Transverse colon (tissue), 4 donors: Measurements from ENCODE around the gene STH. TPM values are rescaled to one million over a fixed set of nuclear protein-coding genes. Genes with fewer than 3 reads are reported as not detected.

Source experiments
- DNase-seq: peaks from one replicate; pipeline ENCODE4 v3.0.0-alpha.2; 2019
- H3K27ac ChIP-seq, 4 donors: fragments of 200-600 bp; sonication (generic); 2 replicates each; pipeline ENCODE4 v1.5.1; 2016 to 2018; ENCODE audit warnings: inconsistent platforms in 4 of 4
- H3K27me3 ChIP-seq: fragments of 200-600 bp; sonication (generic); 2 replicates; pipeline ENCODE4 v1.5.1; 2017; ENCODE audit warnings: inconsistent platforms
- H3K36me3 ChIP-seq, 4 donors: fragments of 200-600 bp; sonication (generic); 2 replicates each; pipeline ENCODE4 v1.5.1; 2017 to 2019; ENCODE audit warnings: inconsistent platforms in 4 of 4
- H3K4me1 ChIP-seq, 4 donors: fragments of 200-600 bp; sonication (generic); 2 replicates each; pipeline ENCODE4 v1.5.1; 2017 to 2020; ENCODE audit warnings: inconsistent platforms in 4 of 4
- H3K4me3 ChIP-seq, 4 donors: fragments of 200-600 bp; sonication (generic); 1 replicate in 1 of 4; 2 replicates in 3 of 4; pipeline versions ENCODE4 v1.5.1 to v1.6.1; 2017 to 2019; ENCODE audit warnings: inconsistent platforms in 4 of 4
- H3K9me3 ChIP-seq, 2 donors: fragments of 200-600 bp; sonication (generic); 2 replicates each; pipeline ENCODE4 v1.5.1; 2017 to 2019; ENCODE audit warnings: inconsistent platforms in 2 of 2
- CTCF ChIP-seq, 5 experiments: fragments of 200-600 bp in 3 of 5; fragments of 450-650 bp in 2 of 5; sonication (generic) in 3 of 5; IDR thresholded peaks; 1 replicate in 2 of 5; 2 replicates in 3 of 5; pipeline ENCODE4 v1.5.1; 2016 to 2017; ENCODE audit warnings: antibody characterized with exemption in 5 of 5, inconsistent platforms in 3 of 5, mild to moderate bottlenecking in 2 of 5, moderate library complexity in 1 of 5
- EP300 ChIP-seq: sonication (generic); formaldehyde crosslinking; IDR thresholded peaks from one replicate; pipeline ENCODE4 v1.6.1; 2017; ENCODE audit warnings: antibody characterized with exemption, low read depth
- POLR2A ChIP-seq: fragments of 450-650 bp; IDR thresholded peaks from one replicate; pipeline ENCODE4 v1.6.1; 2016; ENCODE audit warnings: antibody characterized with exemption, mild to moderate bottlenecking, moderate library complexity
- POLR2AphosphoS5 ChIP-seq, 3 donors: sonication (generic); formaldehyde crosslinking; IDR thresholded peaks; one replicate each; pipeline ENCODE4 v1.6.1; 2016; ENCODE audit warnings: antibody characterized with exemption in 3 of 3
- WGBS, 2 donors: methylation state at CpG; one replicate each; pipeline ENCODE4 v1.1.5; 2018; ENCODE audit warnings: low coverage in 1 of 2; 5-methylcytosine and 5-hydroxymethylcytosine counted together
- in situ Hi-C, 4 donors: fragments of 200-750 bp; cut with MboI; loops; one replicate each; pipeline versions ENCODE4 v1.15.0 to v1.15.1; 2017; ENCODE audit warnings: low sequenced_read_pairs in 3 of 4, low pct_ligation_motif_present in 1 of 4, low pct_unique_long_range_greater_than_20kb in 1 of 4
- intact Hi-C: fragments of 100-400 bp; cut with DNase I; formaldehyde crosslinking; loops from one replicate; pipeline ENCODE4 v1.15.1; 2023; ENCODE audit warnings: low total_unique reads
- total RNA-seq, 4 donors: library from RNA; depleted of rRNA; stranded (reverse); fragments of >200 nt; gene quantifications; one replicate each; pipeline ENCODE4 v1.1.0, GENCODE V29; 2016

The STH gene
- total RNA-seq, 4 donors from 2014 or later: not detected

- no peak overlapping the region for H3K27ac ChIP-seq
- no peaks in the 10 kb centered on the region for H3K9me3 ChIP-seq
- 67 to 69% methylated on average over 1 to 3 of the region's 3 CpGs for WGBS, 2 donors
- TF ChIP-seq CTCF (IDR thresholded peaks at IDR 0.05) (no peak), POLR2A (no peak), EP300 (no peak), POLR2AphosphoS5 (IDR thresholded peaks at IDR 0.05) (no peak)
- peaks cover 0 to 16% (median 9%) of the 10 kb centered on the region in 4 donors for H3K36me3 ChIP-seq
- no peak for DNase-seq
- H3K4me3 ChIP-seq: no peak overlapping the region
- in situ Hi-C loops (loop anchor here in 3 of 4 donors (5.0 to 25.0 kb wide), 3 partner anchors 139 to 167 kb away; no protein-coding TSS in a partner anchor), intact Hi-C loops (loop anchor here (5.0 kb wide), 1 partner anchor 147 kb away; the partner anchor contains the start of gene KANSL1)
- no peaks in the 10 kb centered on the region for H3K27me3 ChIP-seq
- peaks cover 0 to 46% (median 34%) of the 10 kb centered on the region in 4 donors for H3K4me1 ChIP-seq
These were observed 46.6 kb downstream of the STH start for GRCh38 chr17:46045639-46046038.

GRCh38 chr17:46046957-46047356 lies 47.9 kb downstream of the STH start:
- H3K9me3 ChIP-seq: no peaks in the 10 kb centered on the region
- TF ChIP-seq POLR2AphosphoS5 (IDR thresholded peaks at IDR 0.05) (no peak), CTCF (IDR thresholded peaks at IDR 0.05) (peak in 1 of 5 experiments; percentile 9)
- in situ Hi-C loops: loop anchor here in 3 of 4 donors (5.0 to 25.0 kb wide), 3 partner anchors 138 to 165 kb away; no protein-coding TSS in a partner anchor
- DNase-seq: no peak
- intact Hi-C loops: loop anchor here (5.0 kb wide), 1 partner anchor 145 kb away; the partner anchor contains the start of gene KANSL1
- 46 to 60% methylated on average over 1 of the region's 1 CpG for WGBS, 2 donors
- peak overlapping the region in 2 of 4 donors; percentile 19 to 30 for H3K27ac ChIP-seq
- H3K4me1 ChIP-seq: peaks cover 0 to 48% (median 37%) of the 10 kb centered on the region in 4 donors
- H3K27me3 ChIP-seq: no peaks in the 10 kb centered on the region
- H3K36me3 ChIP-seq: peaks cover 0 to 16% (median 9%) of the 10 kb centered on the region in 4 donors
- H3K4me3 ChIP-seq: no peak overlapping the region

GRCh38 chr17:46047398-46047797 lies 48.3 kb downstream of the STH start:
- in situ Hi-C loops: loop anchor here in 3 of 4 donors (5.0 to 25.0 kb wide), 3 partner anchors 137 to 165 kb away; no protein-coding TSS in a partner anchor
- H3K27ac ChIP-seq: peak overlapping the region in 2 of 4 donors; percentile 19 to 30

More at GRCh38 chr17:46047398-46047797, 48.3 kb downstream of the STH start:
- no peaks in the 10 kb centered on the region for H3K27me3 ChIP-seq
- peak; percentile 28 for DNase-seq
- TF ChIP-seq EP300: no peak
- TF ChIP-seq POLR2A: no peak
- no peak for TF ChIP-seq CTCF (IDR thresholded peaks at IDR 0.05)
- no peak for TF ChIP-seq POLR2AphosphoS5 (IDR thresholded peaks at IDR 0.05)
- 88 to 100% methylated on average over 1 to 5 of the region's 5 CpGs for WGBS, 2 donors
- intact Hi-C loops: loop anchor here (5.0 kb wide), 1 partner anchor 145 kb away; the partner anchor contains the start of gene KANSL1
- peaks cover 0 to 48% (median 38%) of the 10 kb centered on the region in 4 donors for H3K4me1 ChIP-seq
- no peaks in the 10 kb centered on the region for H3K9me3 ChIP-seq
- H3K36me3 ChIP-seq: peaks cover 0 to 16% (median 9%) of the 10 kb centered on the region in 4 donors
- no peak overlapping the region for H3K4me3 ChIP-seq
